Ishikawa (cell line): ENCODE results near the gene LSM14B.

Source experiments
- EP300 ChIP-seq: IDR thresholded peaks from 2 replicates; pipeline ENCODE4 v1.6.1; 2012; ENCODE audit warnings: borderline replicate concordance
- NFIC ChIP-seq: IDR thresholded peaks from 2 replicates; pipeline ENCODE4 v1.6.1; 2012
- RAD21 ChIP-seq: IDR thresholded peaks from 2 replicates; pipeline ENCODE4 v1.6.1; 2012; ENCODE audit warnings: low read depth

DNA sequence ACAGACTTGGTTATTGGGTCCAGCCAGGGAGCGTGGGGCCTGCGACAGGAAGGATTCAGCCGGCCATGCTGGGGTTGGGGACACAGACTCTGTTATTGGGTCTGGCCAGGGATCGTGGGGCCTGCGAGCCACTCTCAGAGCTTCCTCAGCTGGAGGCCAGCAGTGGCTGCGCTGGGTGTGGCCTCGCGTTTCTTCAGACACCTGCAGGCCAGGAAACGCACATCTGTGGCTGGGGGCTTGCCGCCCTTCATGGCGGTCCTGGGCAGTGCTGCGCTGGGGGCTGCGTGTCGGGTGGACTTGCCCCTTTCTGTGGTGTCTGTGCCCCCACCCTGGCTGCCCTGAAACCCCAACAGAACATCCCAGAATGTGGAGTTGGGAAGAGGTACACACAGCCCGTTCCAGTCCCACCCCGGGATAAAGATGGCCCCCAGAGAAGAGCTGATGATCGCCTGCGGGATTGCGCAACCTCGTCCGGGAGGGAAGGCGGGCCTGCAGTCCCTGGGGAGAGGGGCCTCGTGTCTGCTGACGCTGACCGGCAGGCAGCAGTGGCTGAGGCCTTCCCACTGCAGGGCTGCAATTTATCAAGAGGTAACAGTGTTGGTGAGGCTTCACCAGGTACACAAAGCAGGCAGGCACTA is 43.6 kb downstream of the LSM14B start:
- TF ChIP-seq RAD21 = no peak
- TF ChIP-seq NFIC = no peak
- TF ChIP-seq EP300 = no peak
